ENCODE results near the gene TSPAN31.

- TF ChIP-seq CTCF (IDR thresholded peaks at IDR 0.05 in 4 of 5, conservative IDR thresholded peaks at IDR 0.05 in 1 of 5) (no peak), POLR2A (IDR thresholded peaks at IDR 0.05) (no peak)
These were observed 35.6 kb downstream of the TSPAN31 start for GRCh38 chr12:57780284-57780897.
